ENCODE results near the gene APOL6.

DNA sequence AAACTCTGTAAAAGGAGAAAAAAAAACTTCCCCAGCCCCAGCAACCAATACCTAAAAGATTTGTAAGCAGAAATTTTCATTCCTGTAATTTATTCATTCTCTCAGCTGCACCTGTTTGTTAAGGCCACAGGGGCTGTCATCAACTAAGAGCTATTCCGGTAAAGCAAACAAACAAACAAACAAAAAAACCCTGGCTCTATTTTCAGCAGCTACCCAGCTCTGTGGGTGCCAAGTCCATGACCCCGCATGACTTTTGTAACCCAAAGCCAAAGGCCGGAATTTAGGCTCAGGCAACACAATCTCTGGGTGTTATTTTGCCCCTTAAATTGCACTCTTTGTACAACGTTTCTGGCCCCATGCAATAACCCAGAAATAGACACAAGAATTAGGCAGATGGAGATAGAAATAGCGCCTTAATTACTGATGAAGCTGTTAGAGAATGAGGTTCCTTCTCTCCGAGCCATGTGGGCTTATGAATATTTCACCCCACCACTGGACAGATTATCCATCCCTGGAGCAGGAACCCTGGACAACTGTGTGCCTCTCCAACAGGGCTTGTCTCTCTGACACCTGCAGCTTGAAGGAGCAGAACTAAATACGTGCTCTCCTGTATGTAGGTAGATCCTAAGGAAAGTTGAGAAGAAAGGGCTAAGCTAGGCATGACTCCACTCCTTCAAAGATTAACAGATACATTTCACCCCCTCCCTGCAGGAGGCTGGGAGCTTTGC, 29.4 kb downstream of the APOL6 start:
- TF ChIP-seq, protein P1, sequence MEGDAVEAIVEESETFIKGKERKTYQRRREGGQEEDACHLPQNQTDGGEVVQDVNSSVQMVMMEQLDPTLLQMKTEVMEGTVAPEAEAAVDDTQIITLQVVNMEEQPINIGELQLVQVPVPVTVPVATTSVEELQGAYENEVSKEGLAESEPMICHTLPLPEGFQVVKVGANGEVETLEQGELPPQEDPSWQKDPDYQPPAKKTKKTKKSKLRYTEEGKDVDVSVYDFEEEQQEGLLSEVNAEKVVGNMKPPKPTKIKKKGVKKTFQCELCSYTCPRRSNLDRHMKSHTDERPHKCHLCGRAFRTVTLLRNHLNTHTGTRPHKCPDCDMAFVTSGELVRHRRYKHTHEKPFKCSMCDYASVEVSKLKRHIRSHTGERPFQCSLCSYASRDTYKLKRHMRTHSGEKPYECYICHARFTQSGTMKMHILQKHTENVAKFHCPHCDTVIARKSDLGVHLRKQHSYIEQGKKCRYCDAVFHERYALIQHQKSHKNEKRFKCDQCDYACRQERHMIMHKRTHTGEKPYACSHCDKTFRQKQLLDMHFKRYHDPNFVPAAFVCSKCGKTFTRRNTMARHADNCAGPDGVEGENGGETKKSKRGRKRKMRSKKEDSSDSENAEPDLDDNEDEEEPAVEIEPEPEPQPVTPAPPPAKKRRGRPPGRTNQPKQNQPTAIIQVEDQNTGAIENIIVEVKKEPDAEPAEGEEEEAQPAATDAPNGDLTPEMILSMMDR (IDR thresholded peaks at IDR 0.05): no peak
- TF ChIP-seq POLR2A (IDR thresholded peaks at IDR 0.05): no peak

Data from Peyer's patch (tissue), 4 donors.